NCI-H1092 treated with DMSO at 0.1 percent for 48 hours (cell line): ENCODE results near the gene PPP6R3.

Source experiments
- DNase-seq: peaks from one replicate; lab custom pipeline; 2025; lab: John Stamatoyannopoulos, UW

Gene PPP6R3

GRCh38 chr11:68495220-68495729 is 34.7 kb downstream of the PPP6R3 start:
- DNase-seq, result no peak

GRCh38 chr11:68495872-68496271 is 35.3 kb downstream of the PPP6R3 start:
- DNase-seq, result no peak

- no peak for DNase-seq
Observed at GRCh38 chr11:68497761-68498160, 37.2 kb downstream of the PPP6R3 start.

- peak; percentile 16 for DNase-seq
Observed at GRCh38 chr11:68498321-68498720, 37.8 kb downstream of the PPP6R3 start.

- no peak for DNase-seq
Observed at GRCh38 chr11:68498903-68499883, 38.6 kb downstream of the PPP6R3 start.

GRCh38 chr11:68500206-68500605 is 39.7 kb downstream of the PPP6R3 start:
- no peak for DNase-seq

- DNase-seq, result no peak
Observed at GRCh38 chr11:68501813-68502212, 41.3 kb downstream of the PPP6R3 start.

- no peak for DNase-seq
Observed at GRCh38 chr11:68503251-68503687, 42.7 kb downstream of the PPP6R3 start.

- DNase-seq, result peak; percentile 29
Observed at GRCh38 chr11:68503792-68504191, 43.2 kb downstream of the PPP6R3 start.

GRCh38 chr11:68504432-68505066 is 44.0 kb downstream of the PPP6R3 start:
- no peak for DNase-seq

GRCh38 chr11:68505596-68505995 is 45.0 kb downstream of the PPP6R3 start:
- no peak for DNase-seq

- DNase-seq, result peak; percentile 84
Observed at GRCh38 chr11:68506908-68507307, 46.4 kb downstream of the PPP6R3 start.

GRCh38 chr11:68508425-68508824 is 47.9 kb downstream of the PPP6R3 start:
- DNase-seq, result no peak

- DNase-seq, result no peak
Observed at GRCh38 chr11:68509066-68509465, 48.5 kb downstream of the PPP6R3 start.

GRCh38 chr11:68513930-68514487 is 53.5 kb downstream of the PPP6R3 start:
- no peak for DNase-seq

GRCh38 chr11:68517121-68517741 is 56.7 kb downstream of the PPP6R3 start:
- DNase-seq, result no peak

- no peak for DNase-seq
Observed at GRCh38 chr11:68518191-68518590, 57.6 kb downstream of the PPP6R3 start.

GRCh38 chr11:68521969-68522652 is 61.6 kb downstream of the PPP6R3 start:
- no peak for DNase-seq

GRCh38 chr11:68523033-68523432 is 62.5 kb downstream of the PPP6R3 start:
- DNase-seq, result no peak

- no peak for DNase-seq
Observed at GRCh38 chr11:68523743-68524142, 63.2 kb downstream of the PPP6R3 start.

GRCh38 chr11:68524213-68524612 is 63.7 kb downstream of the PPP6R3 start:
- no peak for DNase-seq

GRCh38 chr11:68524681-68525080 is 64.1 kb downstream of the PPP6R3 start:
- DNase-seq, result no peak
